Measurements from ENCODE around the gene MAGEA1. TPM values are rescaled to one million over a fixed set of nuclear protein-coding genes. Genes with fewer than 3 reads are reported as not detected.
"Not testable (repeated sequence)": the region's sequence is repeated elsewhere in the genome, so short reads cannot be mapped to it uniquely, and the experiment has no call there.

Gene MAGEA1
- total RNA-seq, 4 donors from 2014 or later = not detected

DNA sequence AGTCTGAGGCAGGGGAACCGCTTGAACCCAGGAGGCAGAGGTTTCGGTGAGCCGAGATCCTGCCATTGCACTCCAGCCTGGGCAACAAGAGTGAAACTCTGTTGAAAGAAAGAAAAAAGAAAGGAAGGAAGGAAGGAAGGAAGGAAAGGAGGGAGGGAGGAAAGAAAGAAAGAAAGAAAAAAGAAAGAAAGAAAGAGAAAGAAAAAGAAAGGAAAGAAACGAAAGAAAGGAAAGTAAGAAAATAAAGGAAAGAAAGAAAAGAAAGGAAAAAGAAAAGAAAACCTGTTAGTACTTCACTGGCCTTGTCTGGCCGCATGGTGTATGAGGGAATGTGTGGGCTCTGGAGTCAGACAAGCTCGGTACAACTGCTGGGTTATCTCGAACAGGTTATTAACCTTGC is 20.8 kb upstream of the MAGEA1 start:
- no peak overlapping the region for H3K27ac ChIP-seq
- intact Hi-C loops (cut with DNase I; ENCODE audit: low total_unique reads) (no loop called here), in situ Hi-C loops (cut with MboI; ENCODE audit: low sequenced_read_pairs in 4 of 4) (loop anchor here in 1 of 4 donors (25.0 kb wide), 1 partner anchor 204 kb away; no protein-coding TSS in a partner anchor)
- H3K4me1 ChIP-seq = no peaks in the 10 kb centered on the region
- H3K27me3 ChIP-seq = no peaks in the 10 kb centered on the region
- H3K4me3 ChIP-seq = no peak overlapping the region
- H3K36me3 ChIP-seq = no peaks in the 10 kb centered on the region
- DNase-seq (no peak), ATAC-seq (no peak)
- TF ChIP-seq CTCF (IDR thresholded peaks at IDR 0.05 in 4 of 5, conservative IDR thresholded peaks at IDR 0.05 in 1 of 5) (no peak), POLR2A (IDR thresholded peaks at IDR 0.05) (no peak)
- no peaks in the 10 kb centered on the region for H3K9me3 ChIP-seq

DNA sequence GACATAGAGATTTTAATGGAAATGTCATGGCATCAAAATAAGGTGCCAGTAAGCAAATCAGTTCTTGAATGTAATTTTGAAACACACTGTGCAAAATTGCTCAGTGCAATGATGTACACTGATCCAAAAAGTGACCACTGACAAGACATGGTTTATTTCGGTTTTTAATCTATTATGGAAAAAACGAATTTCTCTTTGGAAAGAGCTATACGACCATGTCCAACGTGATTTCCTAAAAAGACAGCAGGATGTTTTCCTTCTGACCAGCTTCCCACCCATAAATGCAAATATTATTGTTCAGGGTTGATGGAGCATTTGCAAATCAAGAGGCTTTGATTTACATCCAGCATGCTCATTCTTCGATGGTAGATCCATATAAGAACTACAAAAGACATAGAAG is 17.1 kb upstream of the MAGEA1 start:
- no peak for DNase-seq
- no peaks in the 10 kb centered on the region for H3K4me1 ChIP-seq
- H3K4me3 ChIP-seq = no peak overlapping the region
- H3K36me3 ChIP-seq = no peaks in the 10 kb centered on the region
- intact Hi-C loops (cut with DNase I; ENCODE audit: low total_unique reads) (no loop called here), in situ Hi-C loops (cut with MboI; ENCODE audit: low sequenced_read_pairs in 4 of 4) (loop anchor here in 1 of 4 donors (25.0 kb wide), 1 partner anchor 200 kb away; no protein-coding TSS in a partner anchor)
- H3K27ac ChIP-seq = no peak overlapping the region
- H3K9me3 ChIP-seq = no peaks in the 10 kb centered on the region
- no peak for ATAC-seq
- H3K27me3 ChIP-seq = no peaks in the 10 kb centered on the region
- TF ChIP-seq CTCF (IDR thresholded peaks at IDR 0.05 in 4 of 5, conservative IDR thresholded peaks at IDR 0.05 in 1 of 5) (no peak), POLR2A (IDR thresholded peaks at IDR 0.05) (no peak)

DNA sequence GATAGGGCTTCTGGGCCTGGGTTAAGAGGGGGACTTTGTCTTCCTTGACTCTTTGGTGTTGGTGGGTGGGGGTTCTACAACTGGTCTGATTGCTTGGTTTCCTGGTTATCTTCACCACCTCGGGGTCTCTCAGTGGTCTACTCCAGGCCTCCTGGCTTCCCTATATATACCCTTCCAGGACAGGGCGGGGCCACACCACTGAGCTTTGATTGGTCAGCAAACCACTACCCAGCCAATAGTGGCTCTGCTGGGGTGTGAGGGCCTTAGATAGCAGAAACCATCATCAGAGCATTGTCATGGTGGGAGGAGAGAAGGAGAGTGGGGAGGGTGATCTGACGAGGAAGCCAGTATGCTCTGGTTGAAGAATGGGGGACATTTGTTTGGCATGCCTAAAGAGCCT is 14.4 kb upstream of the MAGEA1 start:
- H3K27ac ChIP-seq = no peak overlapping the region
- H3K36me3 ChIP-seq = no peaks in the 10 kb centered on the region
- intact Hi-C loops (cut with DNase I; ENCODE audit: low total_unique reads) (no loop called here), in situ Hi-C loops (cut with MboI; ENCODE audit: low sequenced_read_pairs in 4 of 4) (loop anchor here in 1 of 4 donors (25.0 kb wide), 1 partner anchor 198 kb away; no protein-coding TSS in a partner anchor)
- no peaks in the 10 kb centered on the region for H3K27me3 ChIP-seq
- H3K9me3 ChIP-seq = no peaks in the 10 kb centered on the region
- no peak for DNase-seq
- H3K4me3 ChIP-seq = no peak overlapping the region
- H3K4me1 ChIP-seq = no peaks in the 10 kb centered on the region
- ATAC-seq = no peak
- TF ChIP-seq POLR2A (IDR thresholded peaks at IDR 0.05) = no peak
- TF ChIP-seq CTCF (IDR thresholded peaks at IDR 0.05 in 4 of 5, conservative IDR thresholded peaks at IDR 0.05 in 1 of 5) = no peak

DNA sequence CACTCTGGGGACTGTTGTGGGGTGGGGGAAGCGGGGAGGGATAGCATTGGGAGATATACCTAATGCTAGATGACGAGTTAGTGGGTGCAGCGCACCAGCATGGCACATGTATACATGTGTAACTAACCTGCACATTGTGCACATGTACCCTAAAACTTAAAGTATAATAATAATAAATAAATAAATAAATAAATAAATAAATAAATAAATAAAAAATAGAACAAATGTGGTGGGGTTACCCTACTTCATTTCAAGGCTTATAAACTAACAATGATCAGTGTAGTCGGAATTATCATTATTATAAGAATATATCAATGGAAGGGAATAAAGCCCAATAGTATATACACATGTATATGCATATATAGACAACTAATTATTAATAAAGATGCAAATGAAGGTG is 10.7 kb upstream of the MAGEA1 start:
- H3K36me3 ChIP-seq; H3K4me1 ChIP-seq; ATAC-seq; H3K27me3 ChIP-seq; DNase-seq; H3K27ac ChIP-seq; intact Hi-C loops (cut with DNase I; ENCODE audit: low total_unique reads); H3K9me3 ChIP-seq; H3K4me3 ChIP-seq: not testable (repeated sequence)
- in situ Hi-C loops (cut with MboI; ENCODE audit: low sequenced_read_pairs in 4 of 4) = loop anchor here in 1 of 4 donors (25.0 kb wide), 1 partner anchor 194 kb away; no protein-coding TSS in a partner anchor

- Histone ChIP-seq H3K27me3 (no peaks in the 10 kb centered on the region), H3K36me3 (no peaks in the 10 kb centered on the region), H3K9me3 (no peaks in the 10 kb centered on the region), H3K4me1 (no peaks in the 10 kb centered on the region), H3K4me3 (no peak overlapping the region), H3K27ac (no peak overlapping the region)
- ATAC-seq (no peak), DNase-seq (no peak)
- in situ Hi-C loops (cut with MboI; ENCODE audit: low sequenced_read_pairs in 4 of 4) (no loop called here), intact Hi-C loops (cut with DNase I; ENCODE audit: low total_unique reads) (no loop called here)
- no peak for TF ChIP-seq POLR2A (IDR thresholded peaks at IDR 0.05)
- no peak for TF ChIP-seq CTCF (IDR thresholded peaks at IDR 0.05 in 4 of 5, conservative IDR thresholded peaks at IDR 0.05 in 1 of 5)
Observed at GRCh38 chrX:153181822-153182221, 2.7 kb downstream of the MAGEA1 start.
